ENCODE measurements around the gene NAT14.
A peak's percentile ranks its signal among the peaks of the same experiment; 100 is the strongest.

Gene NAT14

GRCh38 chr19:55487924-55488687 is 3.1 kb downstream of the NAT14 start, which contains the start of gene SSC5D:
Gene SSC5D, plus strand, starts transcription at chr19:55488436. Its CDS starts 154 bp downstream, at chr19:55488590.
- TF ChIP-seq, protein P1, sequence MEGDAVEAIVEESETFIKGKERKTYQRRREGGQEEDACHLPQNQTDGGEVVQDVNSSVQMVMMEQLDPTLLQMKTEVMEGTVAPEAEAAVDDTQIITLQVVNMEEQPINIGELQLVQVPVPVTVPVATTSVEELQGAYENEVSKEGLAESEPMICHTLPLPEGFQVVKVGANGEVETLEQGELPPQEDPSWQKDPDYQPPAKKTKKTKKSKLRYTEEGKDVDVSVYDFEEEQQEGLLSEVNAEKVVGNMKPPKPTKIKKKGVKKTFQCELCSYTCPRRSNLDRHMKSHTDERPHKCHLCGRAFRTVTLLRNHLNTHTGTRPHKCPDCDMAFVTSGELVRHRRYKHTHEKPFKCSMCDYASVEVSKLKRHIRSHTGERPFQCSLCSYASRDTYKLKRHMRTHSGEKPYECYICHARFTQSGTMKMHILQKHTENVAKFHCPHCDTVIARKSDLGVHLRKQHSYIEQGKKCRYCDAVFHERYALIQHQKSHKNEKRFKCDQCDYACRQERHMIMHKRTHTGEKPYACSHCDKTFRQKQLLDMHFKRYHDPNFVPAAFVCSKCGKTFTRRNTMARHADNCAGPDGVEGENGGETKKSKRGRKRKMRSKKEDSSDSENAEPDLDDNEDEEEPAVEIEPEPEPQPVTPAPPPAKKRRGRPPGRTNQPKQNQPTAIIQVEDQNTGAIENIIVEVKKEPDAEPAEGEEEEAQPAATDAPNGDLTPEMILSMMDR (conservative IDR thresholded peaks at IDR 0.05; ENCODE audit: low read depth, low read length): no peak
- H3K4me3 ChIP-seq (ENCODE audit: low read length): peak within 1 kb of the TSS; percentile 20
- DNase-seq (ENCODE audit: low read depth): no peak

GRCh38 chr19:55488986-55489710 is 4.2 kb downstream of the NAT14 start:
- TF ChIP-seq, protein P1 (conservative IDR thresholded peaks at IDR 0.05; ENCODE audit: low read depth, low read length): no peak
- H3K4me3 ChIP-seq (ENCODE audit: low read length): no peak overlapping the region
- DNase-seq (ENCODE audit: low read depth): no peak

DNA sequence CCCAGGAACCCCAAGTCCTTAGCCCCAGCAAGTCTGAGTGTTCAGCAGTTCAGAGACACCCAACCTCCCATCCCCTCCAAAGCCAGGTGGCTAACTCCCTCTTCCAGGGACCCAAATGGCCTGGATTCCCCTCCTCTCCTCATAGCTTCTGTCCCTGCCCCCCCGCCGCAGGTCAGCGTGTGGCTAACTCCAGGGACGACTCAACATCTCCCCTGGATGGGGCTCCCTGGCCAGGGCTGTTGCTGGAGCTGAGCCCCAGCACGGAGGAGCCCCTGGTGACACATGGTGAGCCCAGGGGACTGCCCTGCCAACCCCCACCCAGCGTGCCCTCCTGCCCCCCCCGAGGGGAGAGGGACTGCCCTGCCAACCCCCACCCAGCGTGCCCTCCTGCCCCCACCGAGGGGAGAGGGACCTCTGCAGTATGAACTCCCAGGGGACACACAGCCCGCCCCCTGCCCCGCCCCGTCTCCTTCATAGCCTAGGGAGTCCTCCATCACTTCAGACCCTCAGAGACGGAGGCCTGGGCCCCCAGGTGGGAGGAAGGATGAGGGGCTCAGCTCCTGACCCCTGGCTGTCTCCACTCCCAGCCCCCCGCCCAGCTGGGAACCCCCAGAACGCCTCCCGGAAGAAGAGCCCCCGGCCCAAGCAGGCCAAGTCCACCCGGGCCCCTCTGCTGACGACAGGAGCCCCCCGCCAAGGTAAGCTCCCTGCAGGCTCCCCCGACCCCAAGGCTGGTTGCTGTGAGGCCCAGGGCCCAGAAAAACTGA is 4.9 kb downstream of the NAT14 start:
- TF ChIP-seq, protein P1 (conservative IDR thresholded peaks at IDR 0.05; ENCODE audit: low read depth, low read length): no peak
- DNase-seq (ENCODE audit: low read depth): no peak
- H3K4me3 ChIP-seq (ENCODE audit: low read length): no peak overlapping the region

DNA sequence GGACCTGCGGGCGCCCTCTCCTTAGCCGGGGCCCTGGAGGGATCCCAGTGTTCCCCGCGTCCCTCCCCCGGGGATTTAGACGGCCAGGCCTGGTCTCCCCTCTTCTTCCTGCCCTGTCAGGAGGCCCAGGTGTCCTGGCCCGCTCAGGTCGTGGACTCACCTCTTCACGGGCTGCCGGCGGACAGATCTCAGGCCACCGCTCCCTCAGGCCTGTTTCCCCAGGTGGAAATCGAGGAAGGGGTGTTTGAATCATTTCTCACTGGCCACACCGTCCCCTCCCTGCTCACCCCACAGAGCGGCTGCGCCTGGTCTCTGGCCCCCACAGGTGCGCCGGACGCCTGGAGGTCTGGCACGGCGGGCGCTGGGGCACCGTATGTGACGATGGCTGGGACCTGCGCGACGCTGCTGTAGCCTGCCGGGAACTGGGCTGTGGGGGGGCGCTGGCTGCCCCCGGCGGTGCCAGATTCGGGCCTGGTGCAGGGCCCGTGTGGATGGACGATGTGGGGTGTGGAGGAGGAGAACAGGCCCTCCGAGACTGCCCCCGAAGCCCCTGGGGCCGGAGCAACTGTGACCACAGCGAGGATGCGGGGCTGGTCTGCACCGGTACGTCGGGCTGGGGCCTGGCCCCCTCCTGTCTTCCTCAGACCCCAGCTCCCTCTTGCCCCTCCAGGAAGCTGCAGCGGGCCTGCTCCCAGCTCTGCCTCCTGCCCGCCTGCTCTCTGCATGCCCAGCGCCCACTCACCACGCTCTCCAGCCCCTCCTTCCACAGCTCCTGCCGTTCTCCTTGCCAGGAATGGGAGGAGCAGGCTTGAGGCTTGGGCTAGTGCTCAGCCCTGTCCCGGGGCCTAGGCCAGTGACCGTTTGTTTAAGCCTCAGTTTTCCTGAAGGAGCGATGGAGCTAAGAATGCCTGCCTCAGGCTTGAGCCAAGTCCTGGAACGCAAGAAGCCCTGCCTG is 5.8 kb downstream of the NAT14 start:
- TF ChIP-seq, protein P1 (conservative IDR thresholded peaks at IDR 0.05; ENCODE audit: low read depth, low read length): no peak
- no peak for DNase-seq (ENCODE audit: low read depth)
- no peak overlapping the region for H3K4me3 ChIP-seq (ENCODE audit: low read length)

DNA sequence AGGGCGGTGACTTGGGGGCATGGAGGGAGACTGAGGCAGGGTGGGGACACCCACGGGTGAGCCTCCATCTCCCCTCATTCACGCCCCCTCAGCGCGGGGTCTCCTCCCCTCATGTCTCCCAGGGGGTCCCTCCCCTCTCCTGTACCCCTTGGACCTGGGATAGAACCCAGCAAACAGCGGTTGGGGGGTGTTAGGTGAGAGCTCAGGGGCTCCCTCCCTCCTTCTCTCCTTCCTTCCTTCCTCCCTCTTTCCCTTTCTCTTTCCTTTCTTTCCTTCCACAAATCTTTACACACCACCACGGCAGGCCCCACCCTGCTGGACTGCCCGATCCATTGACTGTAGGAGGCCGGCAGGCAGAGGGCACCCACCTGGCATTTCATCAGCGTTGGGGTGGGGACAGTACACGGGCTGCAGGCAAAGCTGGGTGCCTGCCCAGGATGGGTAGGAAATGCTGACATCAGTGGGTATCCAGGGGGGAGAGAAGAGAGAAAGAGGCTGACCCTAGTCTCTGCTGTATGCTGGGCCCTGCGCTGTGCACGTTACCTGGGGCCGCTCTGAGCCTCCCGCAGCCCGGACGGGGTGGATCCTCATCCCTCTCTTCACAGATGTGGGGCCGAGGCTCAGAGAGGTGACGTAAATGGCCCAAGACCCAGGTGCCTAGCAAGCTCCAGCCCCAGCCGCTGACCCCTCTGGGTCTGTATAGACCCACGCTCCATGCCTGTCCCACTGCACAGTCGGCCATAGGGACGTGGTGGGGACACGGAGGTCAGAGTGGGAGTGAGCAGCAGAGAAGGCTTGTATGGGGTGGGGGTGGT is 6.8 kb downstream of the NAT14 start:
- no peak for DNase-seq (ENCODE audit: low read depth)
- H3K4me3 ChIP-seq (ENCODE audit: low read length): no peak overlapping the region
- TF ChIP-seq, protein P1 (conservative IDR thresholded peaks at IDR 0.05; ENCODE audit: low read depth, low read length): no peak
